GM12878 (cell line): ENCODE results near the gene AK8. TPM values are rescaled to one million over a fixed set of nuclear protein-coding genes. Genes with fewer than 3 reads are reported as not detected.

ENCODE experiments used
- ATAC-seq: fragments of 200-7000 bp; cut with Tn5 transposase; 3 replicates; pipeline ENCODE4 v1.9.1; 2020; ENCODE audit warnings: mild to moderate bottlenecking, moderate library complexity
- BruUV-seq: library from RNA; stranded (reverse); fragments of 400-500 nt; replicated peaks from 2 replicates; lab custom pipeline; 2021; lab: Mats Ljungman, UMichigan
- CTCF ChIA-PET: fragments of 300-600 bp; sonication (Branson Sonifier 250); formaldehyde crosslinking; extraction: SDS; loops from one replicate; lab custom pipeline; 2021; ENCODE audit warnings: inconsistent platforms; lab: Yijun Ruan, JAX
- POLR2A ChIA-PET: fragments of 350-600 bp; formaldehyde crosslinking; extraction: SDS; loops from one replicate; lab custom pipeline; 2021; ENCODE audit warnings: inconsistent platforms; lab: Charles Lee
- RAD21 ChIA-PET: fragments of 300-600 bp; sonication (Branson Sonifier 250); formaldehyde crosslinking; loops from one replicate; lab custom pipeline; 2023; ENCODE audit warnings: antibody characterized with exemption; ENCODE audit not compliant: unreplicated experiment; lab: Charles Lee
- SMC1A ChIA-PET: fragments of 300-600 bp; sonication (Branson Sonifier 250); formaldehyde crosslinking; loops from one replicate; lab custom pipeline; 2023; ENCODE audit not compliant: unreplicated experiment, uncharacterized antibody; lab: Charles Lee
- DNase-seq: peaks from one replicate; pipeline ENCODE4 v3.0.0-alpha.2; 2011; ENCODE audit warnings: low read depth, low spot score
- FAIRE-seq: peaks from 3 replicates; lab custom pipeline; 2011; peaks lifted over from hg19 to GRCh38; lab: Jason Lieb, UNC
- H2AFZ ChIP-seq: 2 replicates; pipeline ENCODE4 v1.6.0; 2011; ENCODE audit warnings: low read depth, low read length, control low read depth; ENCODE audit not compliant: control insufficient read depth
- H3K27ac ChIP-seq: 2 replicates; pipeline ENCODE4 v1.5.1; 2011; ENCODE audit warnings: control low read depth; ENCODE audit not compliant: control insufficient read depth, insufficient read depth
- H3K27me3 ChIP-seq, 2 experiments: replicated peaks in 1 of 2; 2 replicates each; pipeline versions ENCODE4 v1.6.0 to v1.6.1; 2011; ENCODE audit warnings: low read length in 1 of 2; ENCODE audit not compliant: control insufficient read depth in 2 of 2, insufficient read depth in 2 of 2
- H3K36me3 ChIP-seq, 2 experiments: 2 replicates each; pipeline ENCODE4 v1.5.1; 2011; ENCODE audit warnings: low read length in 1 of 2; ENCODE audit not compliant: control insufficient read depth in 2 of 2, insufficient read depth in 2 of 2
- H3K4me1 ChIP-seq: 2 replicates; pipeline ENCODE4 v1.6.1; 2011; ENCODE audit warnings: mild to moderate bottlenecking, low read length, moderate library complexity, mixed read lengths; ENCODE audit not compliant: control insufficient read depth, insufficient read depth
- H3K4me2 ChIP-seq: 2 replicates; pipeline ENCODE4 v1.6.0; 2011; ENCODE audit warnings: control low read depth; ENCODE audit not compliant: control insufficient read depth, insufficient read depth
- H3K4me3 ChIP-seq: fragments of 200-600 bp; sonication (generic); 2 replicates; pipeline ENCODE4 v1.5.1; 2016
- H3K79me2 ChIP-seq: 2 replicates; pipeline ENCODE4 v1.6.0; 2011; ENCODE audit warnings: low read length; ENCODE audit not compliant: control insufficient read depth, insufficient read depth
- H3K9ac ChIP-seq: 2 replicates; pipeline ENCODE4 v1.8.0; 2011; ENCODE audit warnings: low read length, control low read depth, mixed read lengths; ENCODE audit not compliant: control insufficient read depth, insufficient read depth
- H3K9me3 ChIP-seq: replicated peaks from 3 replicates; pipeline ENCODE4 v1.5.1; 2011; ENCODE audit warnings: mild to moderate bottlenecking, low read length; ENCODE audit not compliant: control insufficient read depth, insufficient read depth
- H4K20me1 ChIP-seq: 2 replicates; pipeline ENCODE4 v1.6.0; 2011; ENCODE audit not compliant: control insufficient read depth, insufficient read depth
- BACH1 ChIP-seq: fragments of 450-650 bp; IDR thresholded peaks from 2 replicates; pipeline ENCODE4 v1.6.1; 2017; ENCODE audit warnings: mild to moderate bottlenecking, borderline replicate concordance
- CEBPB ChIP-seq, 2 experiments: fragments of 150-350 bp in 1 of 2; IDR thresholded peaks; 2 replicates each; pipeline ENCODE4 v1.6.1; 2012 to 2014; ENCODE audit warnings: low read depth in 2 of 2, low read length in 2 of 2, borderline replicate concordance in 1 of 2, inconsistent platforms in 1 of 2
- DPF2 ChIP-seq: fragments of 450-650 bp; IDR thresholded peaks from 2 replicates; pipeline ENCODE4 v1.6.1; 2017; ENCODE audit warnings: mild to moderate bottlenecking
- EZH2 ChIP-seq: IDR thresholded peaks from 2 replicates; pipeline ENCODE4 v1.6.1; 2012; ENCODE audit warnings: low read depth, mild to moderate bottlenecking, control low read depth, inconsistent platforms, low read length, borderline replicate concordance; ENCODE audit not compliant: control insufficient read depth
- IKZF2 ChIP-seq, 2 experiments: fragments of 450-650 bp; IDR thresholded peaks; 2 replicates each; pipeline ENCODE4 v1.6.1; 2017; ENCODE audit warnings: mild to moderate bottlenecking in 2 of 2, moderate library complexity in 2 of 2
- IRF4 ChIP-seq: IDR thresholded peaks from 2 replicates; pipeline ENCODE4 v1.6.1; 2011; ENCODE audit warnings: low read depth, low read length
- MTA3 ChIP-seq: IDR thresholded peaks from 2 replicates; pipeline ENCODE4 v1.6.1; 2012; ENCODE audit warnings: low read length, inconsistent platforms, borderline replicate concordance
- PAX8 ChIP-seq: fragments of 450-650 bp; IDR thresholded peaks from 2 replicates; pipeline ENCODE4 v1.6.1; 2017; ENCODE audit warnings: mild to moderate bottlenecking, moderate library complexity
- RB1 ChIP-seq: fragments of 450-650 bp; formaldehyde crosslinking; IDR thresholded peaks from 2 replicates; pipeline ENCODE4 v1.6.1; 2017; ENCODE audit warnings: mild to moderate bottlenecking, borderline replicate concordance
- RELA ChIP-seq: fragments of 450-650 bp; IDR thresholded peaks from 2 replicates; pipeline ENCODE4 v1.8.0; 2014; ENCODE audit warnings: borderline replicate concordance; ENCODE audit not compliant: partially characterized antibody
- SMAD1 ChIP-seq: fragments of 450-650 bp; IDR thresholded peaks from 2 replicates; pipeline ENCODE4 v1.6.1; 2018; ENCODE audit warnings: mild to moderate bottlenecking, low read depth; ENCODE audit not compliant: partially characterized antibody
- SMAD5 ChIP-seq: IDR thresholded peaks from 2 replicates; pipeline ENCODE4 v1.6.1; 2016; ENCODE audit warnings: antibody characterized with exemption, low read depth
- YBX1 ChIP-seq: fragments of 450-650 bp; IDR thresholded peaks from 2 replicates; pipeline ENCODE4 v1.6.1; 2016; ENCODE audit warnings: antibody characterized with exemption
- WGBS: methylation state at CpG from one replicate; pipeline ENCODE4 v1.1.6; 2016; ENCODE audit warnings: low lambda C conversion rate; ENCODE audit not compliant: insufficient replicate concordance, insufficient coverage; ENCODE audit errors: missing lambda C conversion rate; 5-methylcytosine and 5-hydroxymethylcytosine counted together
- in situ Hi-C: fragments of 300-500 bp; cut with MboI; formaldehyde crosslinking; loops from 9 replicates; pipeline ENCODE4 v1.14.3; 2018; ENCODE audit warnings: mixed read lengths
- intact Hi-C: fragments of 100-400 bp; cut with micrococcal nuclease; formaldehyde crosslinking; loops from one replicate; pipeline ENCODE4 v1.14.2; 2022; ENCODE audit not compliant: unreplicated experiment
- polyA plus RNA-seq, 11 experiments: library from polyadenylated mRNA; depleted of rRNA in 4 of 11; unstranded in 6 of 11; stranded (reverse) in 5 of 11; fragments of >200 nt; fragmentation: Nextera tagmentation in 4 of 11; fragmentation: Illumina TruSeq in 1 of 11; extraction: Ambion mirVana in 4 of 11; extraction: Trizol in 1 of 11; gene quantifications; 1 replicate in 1 of 11; 2 replicates in 10 of 11; pipeline versions ENCODE4 v1.2.1 to v1.2.3, GENCODE V29; 2011 to 2016; ENCODE audit warnings: inconsistent platforms in 2 of 11, missing spikeins in 2 of 11, low read depth in 1 of 11
- total RNA-seq, 4 experiments: library from RNA; depleted of rRNA in 3 of 4; stranded (reverse); fragments of >200 nt in 3 of 4; fragmentation: Illumina TruSeq in 1 of 4; extraction: Trizol in 1 of 4; gene quantifications; 2 replicates each; pipeline versions ENCODE4 v1.2.1 to v1.2.3, GENCODE V29; 2013 to 2021

The AK8 gene
- total and polyA plus RNA-seq, 10 of the 15 experiments (the other 5 are each of a cell fraction or from before 2014, with no cell fraction given): 0.03 to 0.12 (median 0.06) TPM; not detected in 5

DNA sequence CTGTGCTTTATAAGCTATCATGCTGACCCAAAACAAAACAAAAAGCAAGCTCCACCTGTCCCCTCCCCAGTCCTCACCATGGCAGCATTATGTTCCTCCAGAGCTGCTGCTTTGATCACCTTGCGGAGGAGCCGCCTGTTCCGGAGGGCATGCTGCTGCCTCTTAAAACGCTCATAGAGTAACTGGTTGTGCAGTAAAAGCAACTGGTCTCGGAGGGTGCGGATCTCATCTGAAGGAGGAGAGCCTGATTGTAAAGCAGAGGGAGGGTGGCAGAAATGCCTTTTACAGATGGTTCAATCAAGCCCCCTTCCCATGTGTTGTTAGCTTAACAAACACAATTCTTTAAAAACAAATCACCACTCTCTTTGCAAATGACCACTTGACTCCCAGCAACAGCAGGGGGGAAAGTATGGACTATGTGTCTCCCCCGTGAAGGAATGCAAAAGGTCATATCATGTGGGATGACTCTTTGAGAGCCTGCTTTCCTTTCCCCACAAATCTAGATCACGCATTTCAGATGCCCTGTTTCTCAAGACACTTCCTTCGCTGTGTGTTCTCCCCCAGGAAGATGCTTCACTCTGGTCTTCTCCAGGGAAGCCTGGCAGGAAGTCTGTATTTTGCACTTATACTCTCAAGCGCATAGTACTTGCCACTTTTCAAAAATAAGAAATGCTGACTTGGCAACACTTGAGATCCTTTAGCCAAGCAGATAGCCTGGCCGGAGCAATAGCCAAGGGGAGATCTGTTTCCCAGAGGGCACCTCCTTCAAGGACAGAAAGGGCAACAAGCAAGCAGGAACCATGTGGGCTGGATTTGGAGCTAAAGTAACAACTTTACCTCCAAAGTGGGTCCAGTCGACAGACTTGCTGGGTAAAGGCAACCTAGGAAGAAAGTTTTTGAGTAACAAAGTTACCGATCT is 25.7 kb upstream of the AK8 start:
- Histone ChIP-seq H3K4me1 (no peaks in the 10 kb centered on the region), H2AFZ (no peak overlapping the region), H3K27ac (no peak overlapping the region), H3K79me2 (no peaks in the 10 kb centered on the region)
- intact Hi-C loops: loop anchor here (5.0 to 10.0 kb wide), 4 partner anchors 68 to 399 kb away; partner anchors contain the start of gene GTF3C4
- 88% methylated on average over 13 of the region's 13 CpGs for WGBS
- ATAC-seq: no peak
- POLR2A ChIA-PET: no interaction called here
- TF ChIP-seq SMAD5: no peak
- no peak for TF ChIP-seq MTA3
- no peak for TF ChIP-seq DPF2
- no peak for TF ChIP-seq YBX1
- no peak for TF ChIP-seq IRF4
- no peak for TF ChIP-seq RELA
- TF ChIP-seq EZH2: no peak
- TF ChIP-seq SMAD1: no peak
- TF ChIP-seq CEBPB (IDR thresholded peaks at IDR 0.05; ENCODE audit: borderline replicate concordance in 1 of 2, low read depth in 2 of 2, low read length in 2 of 2): no peak
- TF ChIP-seq RB1: no peak
- TF ChIP-seq IKZF2 (IDR thresholded peaks at IDR 0.05): no peak
- no peak for TF ChIP-seq BACH1
- TF ChIP-seq PAX8: no peak
- TF ChIP-seq, all 136 proteins: peak for 0
- ChIA-PET RAD21 (no interaction called here), CTCF (interaction anchor here (0.7 to 4.5 kb wide), 12 partner anchors 8 to 152 kb away, joined by 3 to 32 read pairs (median 6); partner anchors contain the start of genes AK8 and SPACA9), SMC1A (interaction anchor here (1.7 to 2.5 kb wide), 2 partner anchors 15 to 55 kb away, joined by 4 to 9 read pairs; no protein-coding TSS in a partner anchor)
- Histone ChIP-seq H3K9me3 (no peaks in the 10 kb centered on the region), H3K4me3 (no peak overlapping the region), H3K36me3 (peaks cover 0 to 23% of the 10 kb centered on the region in 2 experiments), H4K20me1 (no peaks in the 10 kb centered on the region), H3K9ac (no peak overlapping the region), H3K27me3 (no peaks in the 10 kb centered on the region), H3K4me2 (no peak overlapping the region)
- FAIRE-seq: no peak
- DNase-seq: no peak
- in situ Hi-C loops: no loop called here
- no TSS peak for BruUV-seq
